Measurements from ENCODE around the gene TNPO1. TPM values are rescaled to one million over a fixed set of nuclear protein-coding genes. Genes with fewer than 3 reads are reported as not detected.

TNPO1 gene
- total and polyA plus RNA-seq, 2 donors (not counting 1 experiment from before 2014, with no cell fraction given) = 93.7 to 226 TPM

DNA sequence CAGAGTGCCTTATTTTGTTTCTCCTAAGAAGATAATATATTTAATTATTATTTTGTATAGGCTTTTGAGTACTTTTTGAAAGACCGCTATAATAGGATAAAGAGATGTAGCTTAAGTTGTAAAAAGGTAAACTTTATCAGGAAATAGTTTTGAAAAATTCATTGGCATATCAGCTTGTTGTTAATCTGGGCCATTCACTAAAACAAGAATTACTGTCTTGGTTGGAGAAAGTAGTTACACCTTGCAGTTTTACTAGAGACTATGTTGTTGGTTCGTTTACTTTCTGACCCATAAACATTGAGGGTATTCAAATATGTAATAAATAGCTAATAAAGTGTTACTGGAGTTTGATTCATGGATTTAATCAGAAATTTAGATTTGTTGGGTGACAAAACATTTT is 33.7 kb downstream of the TNPO1 start:
- peaks cover 2% of the 10 kb centered on the region for H4K20me1 ChIP-seq (ENCODE audit: control insufficient read depth, extremely low read depth, insufficient read depth, low read length)
- no peak for TF ChIP-seq EZH2 (IDR thresholded peaks at IDR 0.05; ENCODE audit: low read length, missing control alignments)
- H3K27ac ChIP-seq (ENCODE audit: insufficient read depth, low read length) = no peak overlapping the region
- no peak overlapping the region for H3K9ac ChIP-seq (ENCODE audit: insufficient read depth, low read length)
- peak overlapping the region; percentile 76 for H3K4me2 ChIP-seq (ENCODE audit: extremely low read depth, insufficient read depth, low read length)
- peaks cover 4% of the 10 kb centered on the region for H3K36me3 ChIP-seq (ENCODE audit: control insufficient read depth, insufficient read depth, low read length)
- H3K27me3 ChIP-seq (ENCODE audit: control insufficient read depth, insufficient read depth, low read length) = no peaks in the 10 kb centered on the region
- H3K79me2 ChIP-seq (ENCODE audit: control insufficient read depth, insufficient read depth, low read length) = peaks cover 88% of the 10 kb centered on the region
- DNase-seq (ENCODE audit: low read depth in 2 of 2) = no peak
- H3K9me3 ChIP-seq (ENCODE audit: control insufficient read depth, insufficient read depth, low read depth, low read length) = no peaks in the 10 kb centered on the region
- H2AFZ ChIP-seq (ENCODE audit: low read length) = no peak overlapping the region
- H3K4me3 ChIP-seq (replicated peaks in 1 of 4; ENCODE audit: control extremely low read depth in 1 of 4, insufficient read depth in 1 of 4, low read depth in 3 of 4, low read length in 4 of 4) = peak overlapping the region; percentile 66 to 95 (median 84)
- peaks cover 16% of the 10 kb centered on the region for H3K4me1 ChIP-seq (ENCODE audit: control insufficient read depth, extremely low read depth, insufficient read depth, low read length)

DNA sequence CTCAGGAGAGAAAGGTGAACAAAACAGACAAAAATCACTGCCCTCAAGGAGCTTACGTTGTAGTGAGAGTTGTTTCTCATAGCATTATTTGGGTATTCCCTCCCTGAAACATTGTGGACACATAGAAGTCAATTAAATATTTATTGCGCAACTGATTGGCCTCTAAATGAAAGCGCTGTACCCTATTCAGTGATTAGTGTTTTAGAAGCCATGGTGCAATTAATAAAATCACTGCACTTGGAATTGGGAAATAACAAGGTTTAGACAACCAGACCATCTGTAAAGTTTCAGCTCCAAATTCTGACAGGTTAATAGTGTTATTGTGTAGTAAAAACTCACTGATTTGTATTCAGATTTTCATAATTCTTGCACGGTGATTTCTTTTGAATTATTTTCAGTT is 35.9 kb downstream of the TNPO1 start:
- Histone ChIP-seq H3K4me3 (replicated peaks in 1 of 4; ENCODE audit: control extremely low read depth in 1 of 4, insufficient read depth in 1 of 4, low read depth in 3 of 4, low read length in 4 of 4) (no peak overlapping the region), H3K4me1 (ENCODE audit: control insufficient read depth, extremely low read depth, insufficient read depth, low read length) (peaks cover 10% of the 10 kb centered on the region), H3K36me3 (ENCODE audit: control insufficient read depth, insufficient read depth, low read length) (peaks cover 6% of the 10 kb centered on the region), H3K9ac (ENCODE audit: insufficient read depth, low read length) (no peak overlapping the region), H3K27ac (ENCODE audit: insufficient read depth, low read length) (no peak overlapping the region), H3K27me3 (ENCODE audit: control insufficient read depth, insufficient read depth, low read length) (no peaks in the 10 kb centered on the region), H3K4me2 (ENCODE audit: extremely low read depth, insufficient read depth, low read length) (peak overlapping the region; percentile 33), H3K79me2 (ENCODE audit: control insufficient read depth, insufficient read depth, low read length) (peaks cover 91% of the 10 kb centered on the region), H3K9me3 (ENCODE audit: control insufficient read depth, insufficient read depth, low read depth, low read length) (no peaks in the 10 kb centered on the region), H4K20me1 (ENCODE audit: control insufficient read depth, extremely low read depth, insufficient read depth, low read length) (peaks cover 2% of the 10 kb centered on the region), H2AFZ (ENCODE audit: low read length) (no peak overlapping the region)
- DNase-seq (ENCODE audit: low read depth in 2 of 2) = no peak
- no peak for TF ChIP-seq EZH2 (IDR thresholded peaks at IDR 0.05; ENCODE audit: low read length, missing control alignments)
- TF ChIP-seq, protein P1, sequence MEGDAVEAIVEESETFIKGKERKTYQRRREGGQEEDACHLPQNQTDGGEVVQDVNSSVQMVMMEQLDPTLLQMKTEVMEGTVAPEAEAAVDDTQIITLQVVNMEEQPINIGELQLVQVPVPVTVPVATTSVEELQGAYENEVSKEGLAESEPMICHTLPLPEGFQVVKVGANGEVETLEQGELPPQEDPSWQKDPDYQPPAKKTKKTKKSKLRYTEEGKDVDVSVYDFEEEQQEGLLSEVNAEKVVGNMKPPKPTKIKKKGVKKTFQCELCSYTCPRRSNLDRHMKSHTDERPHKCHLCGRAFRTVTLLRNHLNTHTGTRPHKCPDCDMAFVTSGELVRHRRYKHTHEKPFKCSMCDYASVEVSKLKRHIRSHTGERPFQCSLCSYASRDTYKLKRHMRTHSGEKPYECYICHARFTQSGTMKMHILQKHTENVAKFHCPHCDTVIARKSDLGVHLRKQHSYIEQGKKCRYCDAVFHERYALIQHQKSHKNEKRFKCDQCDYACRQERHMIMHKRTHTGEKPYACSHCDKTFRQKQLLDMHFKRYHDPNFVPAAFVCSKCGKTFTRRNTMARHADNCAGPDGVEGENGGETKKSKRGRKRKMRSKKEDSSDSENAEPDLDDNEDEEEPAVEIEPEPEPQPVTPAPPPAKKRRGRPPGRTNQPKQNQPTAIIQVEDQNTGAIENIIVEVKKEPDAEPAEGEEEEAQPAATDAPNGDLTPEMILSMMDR (conservative IDR thresholded peaks at IDR 0.05 in 1 of 2, IDR thresholded peaks at IDR 0.05 in 1 of 2; ENCODE audit: low read depth in 1 of 2, low read length in 2 of 2) = no peak

DNA sequence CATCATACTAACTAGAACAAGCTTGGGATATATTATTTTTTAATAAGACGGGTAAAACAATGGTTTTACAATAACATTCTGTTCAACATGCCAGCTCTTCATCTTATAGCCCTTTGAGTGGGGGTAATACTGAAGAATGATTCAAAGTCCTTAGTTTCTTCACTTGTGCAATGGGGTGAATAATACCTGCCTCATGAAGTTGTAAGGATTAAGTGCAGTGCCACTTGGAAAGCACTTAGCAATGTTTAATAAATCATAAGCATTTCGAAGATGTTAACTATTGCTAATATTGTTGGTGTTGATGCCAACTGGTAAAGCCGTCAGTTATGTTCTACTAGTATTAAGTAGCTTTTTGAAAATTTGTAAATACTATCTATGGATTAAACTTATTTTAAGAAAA is 38.0 kb downstream of the TNPO1 start:
- Histone ChIP-seq H4K20me1 (ENCODE audit: control insufficient read depth, extremely low read depth, insufficient read depth, low read length) (peaks cover 2% of the 10 kb centered on the region), H3K9ac (ENCODE audit: insufficient read depth, low read length) (no peak overlapping the region), H3K27ac (ENCODE audit: insufficient read depth, low read length) (no peak overlapping the region), H2AFZ (ENCODE audit: low read length) (no peak overlapping the region), H3K9me3 (ENCODE audit: control insufficient read depth, insufficient read depth, low read depth, low read length) (no peaks in the 10 kb centered on the region), H3K27me3 (ENCODE audit: control insufficient read depth, insufficient read depth, low read length) (no peaks in the 10 kb centered on the region), H3K79me2 (ENCODE audit: control insufficient read depth, insufficient read depth, low read length) (peaks cover 88% of the 10 kb centered on the region), H3K4me3 (replicated peaks in 1 of 4; ENCODE audit: control extremely low read depth in 1 of 4, insufficient read depth in 1 of 4, low read depth in 3 of 4, low read length in 4 of 4) (no peak overlapping the region), H3K4me2 (ENCODE audit: extremely low read depth, insufficient read depth, low read length) (no peak overlapping the region), H3K36me3 (ENCODE audit: control insufficient read depth, insufficient read depth, low read length) (peaks cover 8% of the 10 kb centered on the region), H3K4me1 (ENCODE audit: control insufficient read depth, extremely low read depth, insufficient read depth, low read length) (peaks cover 7% of the 10 kb centered on the region)
- no peak for TF ChIP-seq EZH2 (IDR thresholded peaks at IDR 0.05; ENCODE audit: low read length, missing control alignments)
- TF ChIP-seq, protein P1 (conservative IDR thresholded peaks at IDR 0.05 in 1 of 2, IDR thresholded peaks at IDR 0.05 in 1 of 2; ENCODE audit: low read depth in 1 of 2, low read length in 2 of 2) = no peak
- no peak for DNase-seq (ENCODE audit: low read depth in 2 of 2)
